Measurements from ENCODE around the gene COL6A5.

DNA sequence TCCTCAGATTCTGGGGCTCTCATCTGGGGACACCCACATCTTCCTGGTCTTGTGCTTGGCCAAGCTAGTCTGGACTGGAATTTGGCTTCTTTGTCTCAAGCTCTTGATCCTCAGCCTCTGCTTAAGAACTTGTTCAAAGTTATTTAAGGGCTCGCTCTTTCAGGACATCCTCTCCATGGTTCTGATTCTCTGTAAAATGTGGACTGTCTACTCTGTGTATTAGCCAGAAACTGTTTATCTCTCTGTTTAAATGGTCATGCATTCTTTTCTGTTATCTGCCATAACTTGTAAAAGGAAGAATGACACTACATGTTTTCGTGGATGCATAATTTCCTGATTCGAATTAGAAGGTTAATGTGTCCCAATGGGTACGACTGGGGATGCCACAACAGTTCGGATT is 79.4 kb downstream of the COL6A5 start:
- TF ChIP-seq, protein P1, sequence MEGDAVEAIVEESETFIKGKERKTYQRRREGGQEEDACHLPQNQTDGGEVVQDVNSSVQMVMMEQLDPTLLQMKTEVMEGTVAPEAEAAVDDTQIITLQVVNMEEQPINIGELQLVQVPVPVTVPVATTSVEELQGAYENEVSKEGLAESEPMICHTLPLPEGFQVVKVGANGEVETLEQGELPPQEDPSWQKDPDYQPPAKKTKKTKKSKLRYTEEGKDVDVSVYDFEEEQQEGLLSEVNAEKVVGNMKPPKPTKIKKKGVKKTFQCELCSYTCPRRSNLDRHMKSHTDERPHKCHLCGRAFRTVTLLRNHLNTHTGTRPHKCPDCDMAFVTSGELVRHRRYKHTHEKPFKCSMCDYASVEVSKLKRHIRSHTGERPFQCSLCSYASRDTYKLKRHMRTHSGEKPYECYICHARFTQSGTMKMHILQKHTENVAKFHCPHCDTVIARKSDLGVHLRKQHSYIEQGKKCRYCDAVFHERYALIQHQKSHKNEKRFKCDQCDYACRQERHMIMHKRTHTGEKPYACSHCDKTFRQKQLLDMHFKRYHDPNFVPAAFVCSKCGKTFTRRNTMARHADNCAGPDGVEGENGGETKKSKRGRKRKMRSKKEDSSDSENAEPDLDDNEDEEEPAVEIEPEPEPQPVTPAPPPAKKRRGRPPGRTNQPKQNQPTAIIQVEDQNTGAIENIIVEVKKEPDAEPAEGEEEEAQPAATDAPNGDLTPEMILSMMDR (IDR thresholded peaks at IDR 0.05) = no peak
- TF ChIP-seq POLR2A (IDR thresholded peaks at IDR 0.05) = no peak

All from adrenal gland (tissue), 5 donors.